Measurements from ENCODE around the gene AGR2. TPM values are rescaled to one million over a fixed set of nuclear protein-coding genes. Genes with fewer than 3 reads are reported as not detected.
"Not testable (repeated sequence)": the region's sequence is repeated elsewhere in the genome, so short reads cannot be mapped to it uniquely, and the experiment has no call there.

AGR2 gene
- total RNA-seq, 2 experiments from 2014 or later, result not detected

DNA sequence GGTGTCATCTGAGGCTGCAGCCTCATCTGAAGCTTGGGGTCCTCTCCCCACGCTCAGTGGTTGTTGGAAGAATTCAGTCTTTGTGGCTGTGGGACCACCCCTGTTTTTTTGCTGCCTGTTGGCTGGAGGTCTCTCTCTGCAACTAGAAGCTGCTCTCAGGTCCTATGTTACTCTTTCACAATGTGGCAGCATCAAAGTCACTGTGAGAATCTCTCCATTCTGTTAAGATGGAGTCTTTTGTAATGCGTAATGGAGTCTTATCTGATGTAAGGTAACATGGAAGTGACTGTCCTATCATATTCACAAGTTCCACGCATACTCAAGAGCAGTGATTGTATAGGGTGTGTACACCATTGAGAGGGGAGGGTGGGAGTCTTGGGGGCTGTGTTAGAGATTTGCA lies 26.3 kb downstream of the AGR2 start:
- ChIA-PET POLR2A (no interaction called here), CTCF (no interaction called here)

DNA sequence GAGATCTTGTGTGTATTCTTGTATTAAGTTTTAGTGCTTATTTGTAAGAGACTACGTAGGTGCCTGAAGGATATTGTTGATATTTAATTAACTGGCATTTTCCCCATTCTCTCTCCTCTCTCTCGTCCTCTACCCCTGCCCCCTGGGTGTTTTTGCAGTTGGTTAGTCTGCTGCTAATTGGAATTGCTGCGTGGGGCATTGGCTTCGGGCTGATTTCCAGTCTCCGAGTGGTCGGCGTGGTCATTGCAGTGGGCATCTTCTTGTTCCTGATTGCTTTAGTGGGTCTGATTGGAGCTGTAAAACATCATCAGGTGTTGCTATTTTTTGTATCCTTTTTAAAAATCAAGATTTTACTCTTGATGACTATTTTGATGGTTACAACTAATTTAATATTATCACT lies 28.7 kb downstream of the AGR2 start:
- ChIA-PET POLR2A (no interaction called here), CTCF (no interaction called here)

DNA sequence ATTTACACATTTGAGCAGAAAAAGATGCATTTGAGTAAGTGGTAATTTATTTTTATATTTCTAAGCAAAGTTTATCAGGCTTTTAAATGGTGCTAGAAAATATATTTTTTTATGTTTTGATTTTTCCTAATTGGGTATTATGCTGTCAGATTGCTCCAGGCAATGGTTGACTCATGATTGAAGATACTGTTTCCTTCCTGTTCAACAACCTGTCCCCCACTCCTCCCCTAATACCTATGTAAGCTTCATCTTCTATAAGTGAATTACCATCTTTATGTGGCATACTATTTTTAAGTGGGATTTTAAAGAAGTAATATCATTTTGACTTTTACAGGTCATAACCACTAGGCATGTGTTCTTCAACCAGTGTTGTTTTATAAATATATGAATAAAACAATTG lies 29.8 kb downstream of the AGR2 start:
- CTCF ChIA-PET, result no interaction called here

DNA sequence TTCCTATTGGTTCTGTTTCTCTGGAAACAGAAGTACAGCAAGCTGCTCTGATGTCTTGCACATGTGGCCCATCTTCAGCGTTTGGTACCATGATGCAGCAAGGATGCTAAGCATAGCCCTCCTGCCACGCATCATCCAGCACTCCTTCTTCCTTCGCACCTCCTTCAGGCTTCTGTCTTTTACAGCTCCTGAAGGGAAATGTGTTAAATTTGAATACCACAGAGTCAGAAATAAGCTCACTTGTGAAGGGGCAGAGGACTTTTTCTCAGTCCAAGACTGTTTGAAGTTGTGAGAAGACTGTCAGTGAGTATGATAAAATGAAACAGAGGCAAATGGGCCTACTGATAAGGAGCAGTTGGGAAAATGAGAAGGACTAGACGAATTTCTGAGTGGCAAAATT lies 30.5 kb downstream of the AGR2 start:
- ChIA-PET POLR2A (no interaction called here), CTCF (no interaction called here)

More for the DNA sequence above, 29.8 kb downstream of the AGR2 start:
- POLR2A ChIA-PET, result no interaction called here

DNA sequence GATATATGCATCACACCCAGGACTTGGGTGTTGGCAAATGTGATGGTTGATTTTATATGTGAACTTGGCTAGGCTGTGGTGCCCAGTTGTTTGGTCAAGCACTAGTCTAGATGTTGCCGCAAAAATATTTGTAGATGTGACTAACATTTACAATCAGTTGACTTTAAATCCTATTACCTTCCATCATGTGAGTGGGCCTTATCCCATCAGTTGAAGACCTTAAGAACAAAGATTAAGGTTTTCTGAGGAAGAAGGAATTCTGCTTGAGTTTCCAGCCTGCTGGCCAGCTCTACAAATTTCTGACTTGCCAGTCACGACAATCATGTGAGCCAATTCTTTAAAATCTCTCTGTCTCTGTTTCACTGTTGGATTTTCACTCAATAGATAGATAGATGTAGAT lies 30.9 kb downstream of the AGR2 start:
- CTCF ChIA-PET, result no interaction called here

DNA sequence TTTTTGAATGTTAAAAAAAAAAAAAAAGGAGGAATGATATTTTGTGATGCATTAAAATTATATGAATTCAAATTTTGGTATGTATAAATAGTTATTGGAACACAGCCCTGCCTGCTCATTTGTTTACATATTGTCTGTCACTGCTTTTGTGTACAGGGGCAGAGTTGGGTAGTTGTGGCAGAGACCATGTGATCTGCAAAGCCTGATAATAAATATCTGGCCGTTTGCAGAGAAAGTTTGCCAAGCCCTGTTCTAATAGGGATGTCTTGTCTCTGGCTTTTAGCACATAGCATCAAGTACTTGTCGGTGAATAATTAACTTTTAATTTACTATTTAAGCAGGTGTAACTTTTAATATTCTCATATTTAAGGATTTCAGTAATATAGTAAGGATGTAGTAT lies 31.5 kb downstream of the AGR2 start:
- POLR2A ChIA-PET, result no interaction called here
- CTCF ChIA-PET, result no interaction called here

More for the DNA sequence above, 30.9 kb downstream of the AGR2 start:
- POLR2A ChIA-PET, result no interaction called here

DNA sequence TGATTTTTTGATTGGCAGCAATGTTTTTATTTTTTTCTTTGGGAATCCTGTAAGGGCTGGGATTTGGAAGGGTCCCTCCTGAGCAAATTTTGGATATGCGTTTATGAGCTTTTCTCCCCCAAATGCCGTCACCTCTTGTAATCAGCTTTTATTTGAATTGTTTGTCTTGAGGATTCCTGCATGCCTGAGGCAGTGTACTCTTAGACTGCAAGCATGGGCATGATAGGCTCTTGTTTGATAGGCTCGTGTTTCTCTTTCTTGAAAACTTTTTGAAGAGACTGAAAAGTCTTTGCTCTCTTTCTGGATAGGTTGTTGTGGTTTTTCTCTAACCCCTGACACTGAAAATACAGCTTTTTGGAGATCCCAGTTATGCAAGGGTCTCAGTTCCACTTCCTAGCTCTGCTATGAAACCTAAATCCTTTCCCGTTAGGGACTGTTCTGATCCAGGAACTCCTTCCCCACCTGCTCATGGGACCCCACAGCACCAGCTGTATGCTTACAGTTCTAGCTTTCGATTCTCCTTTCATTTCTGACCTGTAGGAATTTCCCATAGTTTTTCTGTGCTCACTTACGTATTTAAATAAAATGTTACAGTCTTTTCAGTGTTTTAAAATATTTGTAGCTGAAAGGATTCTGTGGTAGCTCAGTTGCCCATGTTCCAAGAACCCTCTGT lies 34.0 kb downstream of the AGR2 start:
- CTCF ChIA-PET, result no interaction called here
- POLR2A ChIA-PET, result no interaction called here

DNA sequence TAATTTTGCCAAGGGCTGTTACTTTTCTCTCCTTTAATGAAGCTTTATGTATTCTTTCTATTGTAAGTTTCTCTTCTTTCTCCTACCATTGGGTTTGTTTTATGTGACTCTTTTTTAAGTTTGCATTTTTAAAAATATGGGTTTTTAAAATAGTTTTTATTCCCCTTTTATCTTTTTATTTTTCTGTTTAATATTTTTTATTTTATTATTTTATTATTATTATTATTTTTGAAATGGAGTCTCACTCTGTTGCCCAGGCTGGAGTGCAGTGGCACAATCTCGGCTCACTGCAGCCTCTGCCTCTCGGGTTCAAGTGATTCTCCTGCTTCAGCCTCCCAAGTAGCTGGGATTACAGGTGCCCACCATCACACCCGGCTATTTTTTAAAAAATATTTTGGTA lies 34.8 kb downstream of the AGR2 start:
- CTCF ChIA-PET, POLR2A ChIA-PET: not testable (repeated sequence)

DNA sequence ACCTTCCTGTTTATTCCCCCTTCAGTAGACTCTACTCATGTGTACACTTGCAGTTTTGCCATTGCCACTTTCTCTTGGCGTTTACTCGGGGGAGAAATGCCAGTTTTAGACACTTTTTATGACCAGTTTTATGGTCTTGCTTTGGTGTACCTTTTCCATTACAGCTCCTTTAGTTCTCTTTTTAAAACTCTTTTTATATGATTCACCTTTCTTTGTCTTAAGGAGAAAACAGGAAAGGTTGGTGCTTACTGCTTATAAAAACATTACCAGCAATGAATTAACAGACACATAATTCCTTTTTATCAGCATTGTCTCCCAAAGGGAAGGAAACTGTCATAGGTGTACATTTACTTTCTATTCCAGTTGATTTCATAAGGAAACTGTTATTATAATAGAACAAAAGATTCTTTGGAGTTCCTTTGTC lies 39.4 kb downstream of the AGR2 start:
- ChIA-PET CTCF (no interaction called here), POLR2A (no interaction called here)

DNA sequence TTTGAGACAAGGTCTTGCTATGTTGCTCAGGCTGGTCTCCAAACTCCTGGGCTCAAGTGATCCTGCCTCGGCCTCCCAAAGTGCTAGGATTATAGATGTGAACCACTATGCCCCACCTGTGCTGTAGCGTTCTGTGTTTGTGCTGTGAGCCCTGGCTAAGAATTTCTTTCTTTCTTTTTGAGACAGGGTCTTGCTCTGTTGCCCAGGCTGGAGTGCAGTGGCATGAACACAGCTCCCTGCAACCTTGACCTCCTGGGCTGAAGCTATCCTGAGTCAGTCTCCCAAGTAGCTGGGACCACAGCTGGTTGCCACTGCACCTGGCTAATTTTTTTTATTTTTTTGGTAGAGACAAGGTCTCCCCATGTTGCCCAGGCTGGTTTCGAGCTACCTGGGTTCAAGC lies 39.9 kb downstream of the AGR2 start:
- CTCF ChIA-PET, result no interaction called here
- POLR2A ChIA-PET, result no interaction called here

DNA sequence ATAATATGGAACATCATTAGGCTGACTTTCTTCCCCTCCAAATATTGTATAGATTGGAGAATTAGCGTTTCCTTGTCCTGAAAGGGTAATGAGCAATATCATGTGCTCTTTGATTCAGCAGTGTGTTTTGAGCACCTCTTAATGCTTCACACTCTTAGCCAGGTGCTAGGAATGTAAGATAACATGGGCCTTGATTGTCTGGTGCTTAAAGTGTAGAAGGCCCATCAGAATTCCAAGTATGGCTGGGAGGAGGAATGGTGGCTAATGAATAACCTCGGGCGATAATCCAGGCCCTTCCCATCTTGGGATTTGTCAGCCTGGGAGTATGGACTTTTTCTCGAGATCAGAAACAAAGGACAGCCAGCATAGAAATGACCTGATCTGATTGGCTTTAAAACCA lies 42.6 kb downstream of the AGR2 start:
- POLR2A ChIA-PET, result no interaction called here
- CTCF ChIA-PET, result no interaction called here

DNA sequence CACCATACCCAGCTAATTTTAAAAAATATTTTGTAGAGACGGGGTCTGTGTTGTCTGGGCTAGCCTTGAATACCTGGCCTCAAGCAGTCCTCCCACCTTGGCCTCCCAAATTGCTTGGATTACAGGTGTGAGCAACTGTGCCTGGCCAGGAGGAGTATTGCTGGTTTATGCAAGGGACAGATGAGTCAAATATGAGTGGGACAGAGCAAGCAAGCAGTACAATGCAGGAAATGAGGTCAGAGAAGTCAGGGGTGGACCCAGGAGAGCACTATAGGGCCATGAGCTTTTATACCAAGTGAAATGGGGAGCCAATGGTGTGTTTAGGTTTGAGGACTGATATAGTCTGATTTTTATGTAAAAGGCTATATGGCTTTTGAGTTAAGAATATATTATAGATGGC lies 45.0 kb downstream of the AGR2 start:
- CTCF ChIA-PET, result no interaction called here
- POLR2A ChIA-PET, result no interaction called here

DNA sequence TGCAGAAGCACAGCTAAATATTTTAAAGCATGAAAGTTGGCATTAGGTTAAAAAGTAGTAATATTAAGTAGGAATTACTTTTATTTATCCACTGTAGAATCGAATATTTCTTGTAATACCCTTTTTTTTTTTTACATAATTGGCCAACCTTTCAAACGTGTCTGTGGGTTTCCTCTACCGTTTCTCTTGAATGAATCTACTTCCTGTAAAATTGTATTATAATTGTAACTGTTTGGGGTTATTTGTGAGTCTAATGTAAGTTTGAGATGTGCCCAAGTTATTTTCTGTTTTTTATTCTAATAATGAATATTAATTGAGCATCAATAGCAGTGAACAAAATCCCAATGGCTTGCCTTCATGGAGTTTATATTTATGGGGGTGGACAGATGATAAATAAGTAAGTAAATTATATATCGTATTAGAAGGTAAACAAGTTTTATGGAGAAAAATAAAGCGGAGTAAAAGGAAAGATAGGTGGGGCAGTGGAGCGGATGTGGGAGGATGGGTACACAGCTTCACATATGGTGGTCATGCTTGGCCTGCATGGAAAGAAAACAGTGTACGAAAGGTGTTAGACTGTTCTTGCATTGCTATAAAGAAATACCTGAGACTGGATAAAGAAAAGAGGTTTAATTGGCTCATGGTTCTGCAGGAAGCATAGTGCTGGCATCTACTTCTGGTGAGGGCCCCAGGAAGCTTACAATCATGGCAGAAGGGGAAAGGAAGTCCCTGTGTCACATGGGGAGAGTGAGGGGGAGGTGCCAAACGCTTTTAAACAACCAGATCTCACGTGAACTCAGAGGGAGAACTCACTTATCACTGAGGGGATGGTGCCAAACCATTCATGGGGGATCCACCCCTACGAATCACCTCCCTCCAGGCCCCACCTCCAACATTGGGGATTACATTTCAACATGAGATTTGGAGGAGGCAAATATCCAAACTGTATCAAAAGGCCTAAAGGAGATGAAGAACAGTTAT lies 45.9 kb downstream of the AGR2 start:
- POLR2A ChIA-PET, result no interaction called here
- CTCF ChIA-PET, result no interaction called here

DNA sequence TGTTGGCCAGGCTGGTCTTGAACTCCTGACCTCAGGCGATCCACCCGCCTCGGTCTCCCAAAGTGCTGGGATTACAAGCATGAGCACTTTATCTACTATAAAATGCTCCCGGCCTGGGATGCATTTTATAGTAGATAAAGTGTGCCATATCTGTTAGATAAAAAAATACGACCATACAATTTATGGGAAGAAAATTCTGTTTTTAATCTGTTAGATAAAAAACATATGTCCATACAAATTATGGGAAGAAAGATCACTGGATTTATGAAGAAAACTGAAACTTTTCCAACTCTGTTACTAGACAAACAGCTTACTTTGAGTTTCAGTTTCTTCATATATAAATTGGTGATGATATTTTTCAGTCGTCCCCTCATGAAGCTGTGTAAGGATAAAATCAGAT lies 46.8 kb downstream of the AGR2 start:
- CTCF ChIA-PET, result no interaction called here

DNA sequence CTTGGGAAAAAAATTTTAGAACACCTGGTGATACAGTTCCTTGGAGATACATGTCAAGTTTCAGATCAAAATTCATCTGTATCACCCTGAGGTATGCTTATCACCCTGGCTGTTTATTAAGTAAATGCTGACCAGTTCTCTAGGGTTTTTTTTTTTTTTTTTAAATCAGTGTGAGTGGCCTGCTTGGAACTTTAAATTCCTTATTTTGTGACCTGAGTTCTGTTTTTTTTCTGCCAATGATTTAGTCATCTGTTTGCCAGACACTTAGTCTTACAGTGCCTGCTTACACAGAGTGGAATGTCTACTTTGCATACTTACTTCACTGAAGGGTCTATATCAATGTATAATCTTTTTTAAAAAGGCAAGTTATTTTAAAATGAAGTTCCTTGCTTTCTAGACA lies 49.4 kb downstream of the AGR2 start:
- ChIA-PET CTCF (no interaction called here), POLR2A (no interaction called here)

More for the DNA sequence above, 46.8 kb downstream of the AGR2 start:
- POLR2A ChIA-PET, result no interaction called here

DNA sequence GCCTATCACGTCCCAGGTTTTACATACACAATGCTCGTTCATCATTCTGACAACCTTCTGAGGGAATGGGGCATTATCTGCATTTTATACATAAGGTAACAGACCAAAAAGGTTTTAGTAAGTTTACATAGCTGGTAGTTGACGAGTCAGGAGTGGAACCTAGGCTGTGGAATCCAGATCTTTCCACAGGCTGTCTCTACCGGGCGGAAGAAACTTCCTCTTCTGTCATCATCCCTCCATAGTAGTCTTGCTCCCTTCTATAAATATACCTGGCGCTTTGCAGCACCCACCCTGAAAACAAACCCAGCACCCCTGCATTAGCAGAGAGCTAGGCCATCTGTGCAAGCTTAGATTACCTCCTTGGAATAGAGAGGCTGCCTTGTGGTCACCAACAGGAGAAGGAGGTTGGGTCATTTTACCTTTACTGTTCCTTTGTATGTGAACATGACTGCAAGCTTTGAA lies 49.9 kb downstream of the AGR2 start:
- ChIA-PET POLR2A (no interaction called here), CTCF (no interaction called here)

DNA sequence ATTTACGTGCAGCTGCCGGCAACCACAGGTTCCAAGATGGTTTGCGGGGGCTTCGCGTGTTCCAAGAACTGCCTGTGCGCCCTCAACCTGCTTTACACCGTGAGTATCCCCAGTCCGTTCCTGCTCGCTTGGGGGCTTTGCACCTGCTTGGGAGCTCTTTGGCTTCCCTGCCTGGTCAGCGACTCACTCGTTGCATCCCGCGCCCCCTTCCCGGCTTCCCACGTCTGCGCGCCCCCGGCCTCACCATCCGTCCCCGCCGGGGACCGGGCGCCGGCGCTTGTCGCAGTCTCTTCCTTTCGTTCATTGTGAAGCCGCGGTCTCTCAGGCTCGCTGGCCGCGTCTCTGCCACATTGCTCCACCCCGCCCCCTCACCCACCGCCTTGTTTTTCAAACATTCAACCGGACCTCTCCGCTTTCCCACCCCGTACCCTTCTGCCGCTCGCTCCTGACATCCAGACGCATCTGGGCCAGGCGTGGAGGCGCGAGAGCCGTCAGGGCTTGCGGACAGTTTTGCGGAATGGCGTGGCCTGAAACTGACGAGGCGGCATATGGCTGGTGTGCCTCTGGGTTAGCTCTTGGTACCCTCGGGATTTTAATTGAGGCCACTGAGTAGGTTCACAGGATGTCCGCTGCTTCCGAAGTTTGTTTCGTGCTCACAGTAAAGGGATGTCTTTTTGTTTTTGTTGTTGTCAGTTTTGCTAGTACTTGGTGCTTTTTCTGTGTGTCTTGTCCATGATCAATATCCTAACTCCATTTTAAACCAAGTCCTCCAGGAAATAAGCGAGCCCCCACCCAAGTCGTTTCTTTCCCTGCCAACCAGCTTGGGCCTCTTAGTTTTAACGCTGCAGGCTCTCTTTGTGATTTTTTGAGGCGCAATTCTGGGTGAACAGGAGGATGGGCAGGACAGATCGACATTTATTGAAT lies 50.6 kb downstream of the AGR2 start:
- POLR2A ChIA-PET, result no interaction called here

DNA sequence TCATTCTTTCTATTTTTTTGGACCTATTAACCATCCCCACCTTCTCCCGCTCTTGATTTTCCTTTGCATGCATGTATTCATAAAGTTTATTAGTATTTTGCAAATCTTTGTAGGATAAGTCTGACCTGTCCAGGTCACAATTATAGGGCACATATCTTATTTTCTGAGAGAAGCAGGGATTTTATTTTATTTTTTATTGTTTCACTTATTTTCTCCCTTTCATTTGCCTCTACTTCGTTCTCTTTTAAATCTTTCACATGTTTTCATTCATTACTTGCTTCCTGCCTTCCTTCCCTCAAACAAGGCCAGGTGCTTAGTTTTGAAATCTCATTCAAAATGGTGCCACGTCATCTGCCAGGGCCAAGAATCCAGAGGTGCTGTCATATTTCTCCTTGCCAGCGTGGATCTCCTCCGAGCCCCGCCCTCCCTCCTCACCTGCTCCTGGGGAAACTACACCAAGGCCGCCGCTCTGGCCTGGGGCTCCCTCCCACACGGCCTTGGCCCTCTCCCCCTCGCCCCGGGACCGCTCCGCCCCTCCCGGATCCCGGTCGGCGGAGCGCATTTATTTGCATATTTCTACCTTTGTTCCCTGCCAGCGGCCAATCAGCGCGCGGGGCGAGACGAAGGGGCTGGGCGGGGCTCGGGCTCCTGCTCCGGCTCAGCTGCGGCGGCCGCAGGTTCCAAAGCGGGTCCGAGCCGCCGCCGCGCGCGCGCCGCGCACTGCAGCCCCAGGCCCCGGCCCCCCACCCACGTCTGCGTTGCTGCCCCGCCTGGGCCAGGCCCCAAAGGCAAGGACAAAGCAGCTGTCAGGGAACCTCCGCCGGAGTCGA lies 51.5 kb downstream of the AGR2 start, which contains the start of gene TSPAN13:
TSS of gene TSPAN13 (plus strand) at position 654 of the 830 bp plus-strand sequence. CDS start 213 bp downstream, outside the sequence.
- ChIA-PET CTCF (no interaction called here), POLR2A (no interaction called here)

More for the DNA sequence above, 50.6 kb downstream of the AGR2 start:
- CTCF ChIA-PET, result no interaction called here

DNA sequence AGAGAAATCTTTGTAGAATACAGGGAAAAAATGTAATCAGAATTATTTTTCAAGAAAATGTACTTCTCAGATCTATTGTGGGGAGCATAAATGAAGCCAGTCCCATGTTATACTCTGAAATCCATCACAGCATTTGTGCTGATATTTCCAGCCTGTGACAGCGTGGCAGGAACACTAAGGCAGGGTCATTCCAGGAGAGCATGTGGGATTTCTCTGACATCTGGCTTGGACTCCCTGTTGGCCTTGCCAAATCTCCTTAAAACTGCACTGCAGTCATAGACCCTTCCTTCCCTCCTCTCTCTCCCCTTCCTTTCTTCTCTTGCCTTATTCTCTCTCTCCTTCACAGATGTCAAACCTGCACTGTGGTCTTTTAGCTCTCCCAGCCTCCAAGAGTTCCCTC lies 57.7 kb downstream of the AGR2 start:
- ChIA-PET CTCF (no interaction called here), POLR2A (no interaction called here)

DNA sequence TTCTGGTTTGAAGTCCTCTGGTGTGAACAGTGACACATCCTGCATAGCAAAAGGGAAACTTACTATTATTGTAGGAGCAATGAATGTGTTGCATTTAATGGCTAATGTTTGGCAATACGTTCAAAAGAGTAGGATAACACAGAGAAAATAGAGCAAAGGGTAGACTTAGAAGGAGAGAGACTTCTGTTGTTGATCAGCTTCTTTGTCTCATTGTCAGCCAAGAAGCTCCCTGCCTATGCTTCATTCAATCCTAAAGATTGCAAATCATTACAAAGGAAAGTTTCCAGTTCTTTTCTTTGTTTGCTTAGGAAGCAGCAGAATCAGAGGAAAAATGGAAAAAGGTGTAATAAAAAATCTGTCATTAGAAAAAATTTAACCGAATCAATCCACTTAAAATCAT lies 59.2 kb downstream of the AGR2 start:
- POLR2A ChIA-PET, result no interaction called here
- CTCF ChIA-PET, result no interaction called here
